ENCODE data around the gene SPECC1.
"Not testable (repeated sequence)": the region's sequence is repeated elsewhere in the genome, so short reads cannot be mapped to it uniquely, and the experiment has no call there.

The SPECC1 gene

GRCh38 chr17:20128036-20128667, 119.0 kb downstream of the SPECC1 start:
- DNase-seq (ENCODE audit: low spot score) = no peak

DNA sequence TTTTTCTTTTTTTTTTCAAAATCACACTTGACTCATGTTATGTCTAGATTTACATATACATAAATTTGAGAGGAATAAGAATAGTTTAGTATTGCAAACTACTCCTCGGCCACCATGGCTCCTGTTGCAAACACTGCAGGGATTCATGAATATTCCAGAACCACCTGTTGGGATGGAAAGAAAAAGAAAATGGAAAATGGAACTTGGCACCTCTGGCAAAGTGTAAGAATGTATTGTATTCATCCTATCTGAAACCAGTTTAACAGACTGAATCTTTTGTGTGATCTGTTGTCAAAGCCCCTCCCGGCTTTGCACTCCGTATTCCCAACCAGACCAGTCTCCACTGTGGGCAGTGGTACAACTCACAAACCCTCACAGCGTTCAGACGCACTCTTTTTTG, 124.4 kb downstream of the SPECC1 start:
- DNase-seq (ENCODE audit: low spot score) = no peak

- no peak for DNase-seq (ENCODE audit: low spot score)
Observed at GRCh38 chr17:20141198-20141972, 132.2 kb downstream of the SPECC1 start.

DNA sequence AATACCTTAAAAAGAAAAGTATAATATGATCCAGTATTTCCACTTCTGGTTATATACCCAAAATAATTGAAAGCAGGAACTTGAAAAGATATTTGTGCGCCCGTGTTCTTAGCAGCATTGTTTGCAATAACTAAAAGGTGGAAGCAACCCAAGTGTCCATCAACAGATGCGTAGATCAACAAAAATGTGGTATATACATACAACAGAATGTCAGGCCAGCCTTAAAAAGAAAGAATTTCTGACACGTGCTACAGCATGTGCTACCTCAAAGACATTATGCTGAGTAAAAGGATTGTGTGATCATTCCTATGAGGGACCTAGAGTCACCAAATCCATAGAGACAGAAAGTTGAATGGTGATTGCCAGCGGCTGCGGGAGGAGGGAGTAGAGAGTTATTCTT, 133.1 kb downstream of the SPECC1 start:
- DNase-seq (ENCODE audit: low spot score) = no peak

GRCh38 chr17:20143740-20144139, 134.6 kb downstream of the SPECC1 start:
- no peak for DNase-seq (ENCODE audit: low spot score)

- DNase-seq (ENCODE audit: low spot score) = no peak
Observed at GRCh38 chr17:20145567-20145966, 136.4 kb downstream of the SPECC1 start.

- no peak for DNase-seq (ENCODE audit: low spot score)
Observed at GRCh38 chr17:20149251-20149650, 140.1 kb downstream of the SPECC1 start.

- DNase-seq (ENCODE audit: low spot score) = no peak
Observed at GRCh38 chr17:20151174-20151573, 142.0 kb downstream of the SPECC1 start.

DNA sequence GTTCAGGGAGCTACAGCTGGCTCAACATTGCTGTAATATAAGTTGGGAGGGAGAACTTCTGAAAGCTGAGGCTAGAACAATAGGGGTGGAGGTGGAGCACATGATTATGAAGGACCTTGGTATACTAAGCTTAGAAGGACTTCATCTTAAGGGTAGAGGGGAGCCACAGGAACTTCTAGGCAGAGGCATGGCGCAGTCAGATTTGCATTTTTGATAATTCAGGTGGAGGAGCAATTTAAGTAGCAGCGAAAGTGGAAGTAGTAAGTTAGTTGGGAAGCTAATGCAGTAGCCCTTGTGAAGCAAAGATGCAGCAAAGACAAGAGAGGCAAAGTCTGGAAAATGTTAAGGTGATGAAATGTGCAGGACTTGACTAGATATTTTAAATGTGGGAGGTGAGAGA, 144.1 kb downstream of the SPECC1 start:
- DNase-seq (ENCODE audit: low spot score) = no peak

GRCh38 chr17:20154286-20155000, 145.3 kb downstream of the SPECC1 start:
- no peak for DNase-seq (ENCODE audit: low spot score)

DNA sequence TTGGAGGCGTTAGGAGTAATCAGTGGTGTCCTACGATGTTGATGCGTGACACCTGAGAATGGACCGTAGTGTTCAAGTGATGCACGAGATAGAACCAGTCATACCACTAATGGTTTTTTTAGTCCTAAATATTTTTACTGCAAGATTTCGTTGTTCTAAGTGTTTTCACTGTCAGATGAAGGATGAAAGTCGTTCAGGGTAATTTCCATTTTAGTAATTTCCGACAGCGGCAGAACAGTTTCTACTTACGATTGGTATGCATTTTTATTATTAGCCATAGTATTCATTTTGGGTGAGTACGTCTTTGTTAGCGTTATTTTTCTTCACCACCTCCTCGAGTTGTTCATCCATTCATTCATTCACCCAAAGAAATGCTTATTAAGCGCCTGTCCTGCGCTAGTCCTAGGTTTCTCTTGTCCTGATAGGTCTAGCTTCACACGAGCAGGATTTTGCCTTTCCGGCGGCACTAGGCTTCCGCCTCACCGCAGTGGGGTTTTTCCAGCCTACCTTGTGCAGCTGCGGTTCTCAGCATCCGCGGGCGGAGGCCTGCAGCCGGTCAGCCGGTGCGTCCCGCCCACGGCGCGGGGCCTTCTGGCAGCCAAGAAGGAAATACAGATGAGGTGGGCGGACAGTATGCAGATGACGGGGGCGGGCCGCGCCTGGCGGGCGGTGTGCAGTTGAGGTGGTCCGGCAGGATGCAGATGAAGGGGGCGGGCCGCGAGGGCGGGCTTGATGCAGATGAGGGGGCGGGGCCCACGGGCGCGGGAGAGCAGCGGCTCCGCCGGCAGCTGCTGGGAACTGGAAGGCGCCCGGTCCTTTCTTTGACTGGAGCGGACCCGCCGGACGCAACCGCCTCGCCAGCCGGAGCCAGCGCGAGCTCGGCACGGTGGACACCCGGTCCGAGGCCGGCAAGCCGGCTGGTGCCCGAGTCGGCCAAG, 146.4 kb downstream of the SPECC1 start:
- DNase-seq (ENCODE audit: low spot score) = peak; percentile 93

- DNase-seq (ENCODE audit: low spot score) = peak; percentile 49
Observed at GRCh38 chr17:20156196-20157000, 147.2 kb downstream of the SPECC1 start.

DNA sequence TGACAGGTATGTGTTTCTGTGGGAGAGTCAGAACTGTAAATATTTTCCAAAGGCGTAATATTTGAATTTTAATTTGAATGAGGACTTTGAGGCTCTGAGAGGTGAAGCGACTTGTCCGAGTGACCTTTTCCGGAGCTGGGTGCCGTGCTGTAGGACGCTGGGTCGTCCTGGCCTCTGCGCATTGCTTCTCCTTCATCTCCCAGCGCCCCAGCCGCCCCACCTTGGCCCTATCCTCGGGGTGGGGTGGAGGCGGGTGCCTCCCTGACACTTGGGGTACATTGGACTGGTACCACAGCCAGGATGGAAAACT, 147.8 kb downstream of the SPECC1 start:
- DNase-seq (ENCODE audit: low spot score) = no peak

GRCh38 chr17:20158580-20158979, 149.4 kb downstream of the SPECC1 start:
- DNase-seq (ENCODE audit: low spot score) = no peak

DNA sequence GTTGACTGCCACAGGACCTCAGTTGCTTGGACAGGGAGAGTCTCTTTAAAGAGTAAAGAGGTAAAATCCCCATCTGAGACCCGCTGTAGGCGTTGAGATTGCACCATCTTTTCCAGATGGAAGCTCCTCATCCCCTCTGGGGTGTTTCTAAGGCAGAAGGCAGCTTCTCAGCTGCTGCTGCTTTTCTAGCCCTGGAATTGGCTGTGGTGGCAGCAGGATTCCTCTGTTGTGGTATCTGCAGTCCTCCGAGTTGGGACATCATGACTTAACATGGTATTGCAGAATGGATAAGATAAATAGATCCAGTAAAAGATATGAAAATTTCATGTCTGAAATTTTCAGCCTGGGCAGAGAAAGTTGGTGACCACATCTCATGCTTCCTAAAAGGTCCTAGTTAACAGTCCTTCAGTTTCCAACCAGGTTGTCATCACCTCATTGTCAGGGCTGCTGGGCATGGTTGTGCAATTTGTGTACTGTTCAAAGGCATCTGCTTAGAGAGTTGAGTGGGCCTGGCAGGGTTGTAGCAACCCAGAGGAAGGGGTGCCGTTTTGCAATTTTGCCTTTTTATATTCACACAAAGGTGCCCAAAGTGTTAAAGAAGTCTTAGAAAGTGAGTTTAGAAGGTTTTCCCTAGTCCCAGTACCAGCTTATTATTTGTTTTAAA, 150.4 kb downstream of the SPECC1 start:
- DNase-seq (ENCODE audit: low spot score) = no peak

- DNase-seq (ENCODE audit: low spot score) = not testable (repeated sequence)
Observed at GRCh38 chr17:20165516-20165915, 156.4 kb downstream of the SPECC1 start.

DNA sequence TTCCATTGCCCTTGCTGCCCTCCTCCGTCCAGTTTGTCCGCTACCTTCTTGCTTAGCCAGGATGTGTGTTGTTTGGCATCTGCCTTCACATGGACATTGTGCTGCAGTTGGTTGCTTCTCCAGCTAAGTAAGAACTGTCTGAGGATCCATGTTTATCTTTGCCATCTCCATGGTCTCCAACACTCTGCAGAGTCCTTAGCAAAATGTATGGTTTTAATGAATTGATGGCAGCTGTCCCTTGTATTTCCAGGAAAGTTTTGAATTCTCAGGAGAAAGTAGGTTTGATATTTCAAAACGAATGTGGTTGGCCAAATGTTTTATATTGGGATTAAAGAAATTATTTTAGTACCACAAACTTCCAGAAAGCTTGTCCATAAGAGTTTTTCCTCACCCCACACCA, 160.9 kb downstream of the SPECC1 start:
- no peak for DNase-seq (ENCODE audit: low spot score)

- DNase-seq (ENCODE audit: low spot score) = no peak
Observed at GRCh38 chr17:20171741-20172365, 162.7 kb downstream of the SPECC1 start.

GRCh38 chr17:20172376-20172775, 163.2 kb downstream of the SPECC1 start:
- DNase-seq (ENCODE audit: low spot score) = no peak

GRCh38 chr17:20173091-20173490, 163.9 kb downstream of the SPECC1 start:
- DNase-seq (ENCODE audit: low spot score) = no peak
